Mesendoderm (in vitro differentiated cells): ENCODE results near the gene ADH4.
"Not testable (repeated sequence)": the region's sequence is repeated elsewhere in the genome, so short reads cannot be mapped to it uniquely, and the experiment has no call there.

ENCODE experiments used
- DNase-seq: peaks from one replicate; pipeline ENCODE4 v3.0.0; 2013
- H2AK5ac ChIP-seq: 2 replicates; pipeline ENCODE4 v1.6.1; 2013; ENCODE audit warnings: low read length, inconsistent platforms
- H2BK120ac ChIP-seq: 2 replicates; pipeline ENCODE4 v1.6.1; 2013; ENCODE audit warnings: low read depth, mild to moderate bottlenecking, low read length, moderate library complexity, mixed read lengths
- H2BK15ac ChIP-seq: replicated peaks from 2 replicates; pipeline ENCODE4 v1.6.1; 2013; ENCODE audit warnings: low read depth, mild to moderate bottlenecking, moderate library complexity
- H2BK5ac ChIP-seq: 2 replicates; pipeline ENCODE4 v1.6.1; 2013; ENCODE audit warnings: low read length, inconsistent platforms
- H3K18ac ChIP-seq: 2 replicates; pipeline ENCODE4 v1.6.1; 2013; ENCODE audit warnings: mild to moderate bottlenecking, low read length, mixed read lengths
- H3K23ac ChIP-seq: one replicate; pipeline ENCODE4 v1.6.1; 2013; ENCODE audit warnings: low read length
- H3K27ac ChIP-seq: 2 replicates; pipeline ENCODE4 v1.5.1; 2013; ENCODE audit warnings: low read depth, mild to moderate bottlenecking, inconsistent platforms, low read length, moderate library complexity
- H3K27me3 ChIP-seq: 2 replicates; pipeline ENCODE4 v1.6.1; 2013; ENCODE audit warnings: low read length, control low read depth, mild to moderate bottlenecking, inconsistent platforms; ENCODE audit not compliant: insufficient read depth, poor library complexity
- H3K36me3 ChIP-seq: 2 replicates; pipeline ENCODE4 v1.6.1; 2013; ENCODE audit warnings: low read length, inconsistent platforms; ENCODE audit not compliant: control insufficient read depth, insufficient read depth
- H3K4ac ChIP-seq: one replicate; pipeline ENCODE4 v1.6.1; 2013; ENCODE audit warnings: low read depth, mild to moderate bottlenecking, low read length, moderate library complexity
- H3K4me1 ChIP-seq: 2 replicates; pipeline ENCODE4 v1.6.1; 2013; ENCODE audit warnings: low read depth, low read length, inconsistent platforms; ENCODE audit not compliant: control insufficient read depth
- H3K4me2 ChIP-seq: 2 replicates; pipeline ENCODE4 v1.6.1; 2013; ENCODE audit warnings: low read length
- H3K4me3 ChIP-seq: 2 replicates; pipeline ENCODE4 v1.5.1; 2013; ENCODE audit warnings: mild to moderate bottlenecking, low read length
- H3K56ac ChIP-seq: one replicate; pipeline ENCODE4 v1.6.1; 2013; ENCODE audit warnings: low read length
- H3K79me1 ChIP-seq: 2 replicates; pipeline ENCODE4 v1.6.1; 2013; ENCODE audit warnings: low read length, inconsistent platforms
- H3K79me2 ChIP-seq: 2 replicates; pipeline ENCODE4 v1.6.1; 2013; ENCODE audit warnings: mild to moderate bottlenecking, low read length; ENCODE audit not compliant: control insufficient read depth, insufficient read depth
- H3K9ac ChIP-seq: 2 replicates; pipeline ENCODE4 v1.6.1; 2013; ENCODE audit warnings: low read length, inconsistent platforms
- H4K5ac ChIP-seq: one replicate; pipeline ENCODE4 v1.6.1; 2013; ENCODE audit warnings: low read length
- H4K8ac ChIP-seq: one replicate; pipeline ENCODE4 v1.6.1; 2013; ENCODE audit warnings: low read depth, mild to moderate bottlenecking, control low read depth, low read length, moderate library complexity
- WGBS: extraction: QIAGEN DNeasy Blood & Tissue Kit; methylation state at CpG from one replicate; pipeline ENCODE4 v1.1.7; 2013; ENCODE audit warnings: low lambda C conversion rate, missing lambda C conversion rate; ENCODE audit not compliant: insufficient coverage; ENCODE audit errors: extremely low coverage; 5-methylcytosine and 5-hydroxymethylcytosine counted together

Gene ADH4

DNA sequence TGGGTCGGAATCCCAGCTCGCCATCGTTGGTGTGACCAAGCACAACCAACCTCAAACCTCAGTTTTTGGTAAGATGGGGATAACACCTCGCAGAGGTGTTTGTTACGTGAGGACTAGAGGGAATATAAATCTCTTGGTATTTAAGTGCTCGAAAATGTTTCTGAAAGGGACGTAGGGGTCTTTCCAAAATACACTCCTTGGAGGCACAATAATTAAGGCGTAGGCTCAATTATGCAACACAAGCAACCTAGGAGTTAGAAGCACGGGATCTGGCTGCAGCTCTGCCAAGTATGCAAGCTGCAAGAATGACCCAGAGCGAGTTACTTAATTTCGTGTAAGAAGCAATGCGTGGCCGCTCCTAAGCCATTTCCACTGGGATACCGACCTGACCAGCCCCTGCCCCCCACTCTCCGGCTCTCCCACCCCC is 56.1 kb downstream of the ADH4 start:
- no peak overlapping the region for H3K23ac ChIP-seq
- H2AK5ac ChIP-seq, result no peak overlapping the region
- DNase-seq, result peak; percentile 76
- peak overlapping the region; percentile 8 for H3K4me2 ChIP-seq
- peak overlapping the region; percentile 84 for H3K4me3 ChIP-seq
- peak overlapping the region; percentile 26 for H3K4ac ChIP-seq
- peak overlapping the region; percentile 6 for H3K18ac ChIP-seq
- no peak overlapping the region for H4K5ac ChIP-seq
- peaks cover 36% of the 10 kb centered on the region for H3K79me2 ChIP-seq
- H2BK15ac ChIP-seq, result no peak overlapping the region
- peak overlapping the region; percentile 0 for H2BK120ac ChIP-seq
- peak overlapping the region; percentile 98 for H3K56ac ChIP-seq
- no peaks in the 10 kb centered on the region for H3K27me3 ChIP-seq
- H3K27ac ChIP-seq, result peak overlapping the region; percentile 29
- H3K79me1 ChIP-seq, result peaks cover 9% of the 10 kb centered on the region
- no peak overlapping the region for H4K8ac ChIP-seq
- H2BK5ac ChIP-seq, result no peak overlapping the region
- no CpG with 5 or more reads among the region's 15 CpGs for WGBS
- peaks cover 4% of the 10 kb centered on the region for H3K36me3 ChIP-seq
- H3K4me1 ChIP-seq, result peaks cover 4% of the 10 kb centered on the region
- peak overlapping the region; percentile 95 for H3K9ac ChIP-seq

GRCh38 chr4:99084595-99084994 is 59.5 kb downstream of the ADH4 start:
- Histone ChIP-seq H3K79me2 (peaks cover 36% of the 10 kb centered on the region), H2BK120ac (no peak overlapping the region), H3K4me2 (no peak overlapping the region), H3K4me3 (no peak overlapping the region), H3K27me3 (no peaks in the 10 kb centered on the region), H2AK5ac (no peak overlapping the region), H3K4me1 (peaks cover 3% of the 10 kb centered on the region), H3K9ac (no peak overlapping the region), H3K4ac (no peak overlapping the region), H3K23ac (no peak overlapping the region), H3K79me1 (peaks cover 10% of the 10 kb centered on the region), H4K5ac (no peak overlapping the region), H3K56ac (no peak overlapping the region), H3K27ac (no peak overlapping the region), H2BK5ac (no peak overlapping the region), H3K36me3 (peaks cover 6% of the 10 kb centered on the region), H3K18ac (no peak overlapping the region), H4K8ac (no peak overlapping the region), H2BK15ac (no peak overlapping the region)
- no CpG with 5 or more reads among the region's 2 CpGs for WGBS
- DNase-seq, result peak; percentile 62

DNA sequence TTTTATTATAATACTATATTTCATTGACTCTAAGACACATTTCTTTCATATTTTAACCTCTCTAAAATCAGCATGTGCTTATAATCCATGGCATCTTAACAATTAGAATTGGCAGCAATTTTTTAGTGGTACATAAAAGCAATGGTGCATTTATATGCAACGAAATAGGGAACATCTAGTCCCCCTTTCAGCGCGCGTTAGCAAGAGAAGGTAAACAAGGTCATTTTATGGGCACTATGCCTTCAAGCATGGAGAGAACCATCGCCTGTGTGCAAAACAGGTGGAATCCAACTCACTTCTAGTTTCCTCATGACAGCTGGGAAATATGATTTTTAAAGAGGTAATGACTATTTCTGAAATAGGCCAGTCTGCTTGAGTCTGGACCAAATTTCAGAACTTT is 61.9 kb downstream of the ADH4 start:
- no peak overlapping the region for H4K8ac ChIP-seq
- peaks cover 10% of the 10 kb centered on the region for H3K79me1 ChIP-seq
- H3K4me2 ChIP-seq, result no peak overlapping the region
- H3K36me3 ChIP-seq, result peaks cover 6% of the 10 kb centered on the region
- H4K5ac ChIP-seq, result no peak overlapping the region
- H3K9ac ChIP-seq, result no peak overlapping the region
- H2AK5ac ChIP-seq, result no peak overlapping the region
- peaks cover 20% of the 10 kb centered on the region for H3K79me2 ChIP-seq
- no peak overlapping the region for H3K56ac ChIP-seq
- H2BK5ac ChIP-seq, result no peak overlapping the region
- H3K27me3 ChIP-seq, result no peaks in the 10 kb centered on the region
- WGBS, result no CpG with 5 or more reads among the region's 5 CpGs
- no peak overlapping the region for H3K4ac ChIP-seq
- no peak overlapping the region for H3K27ac ChIP-seq
- no peak overlapping the region for H2BK15ac ChIP-seq
- H2BK120ac ChIP-seq, result no peak overlapping the region
- peaks cover 3% of the 10 kb centered on the region for H3K4me1 ChIP-seq
- no peak overlapping the region for H3K4me3 ChIP-seq
- H3K18ac ChIP-seq, result no peak overlapping the region
- no peak for DNase-seq
- H3K23ac ChIP-seq, result no peak overlapping the region

GRCh38 chr4:99080869-99081268 is 63.2 kb downstream of the ADH4 start:
- H2AK5ac ChIP-seq, H4K5ac ChIP-seq, H3K23ac ChIP-seq, H3K18ac ChIP-seq, H3K4me1 ChIP-seq, H3K4me3 ChIP-seq, DNase-seq, H3K4me2 ChIP-seq, H3K27ac ChIP-seq, H3K27me3 ChIP-seq, H4K8ac ChIP-seq, H2BK120ac ChIP-seq, H2BK5ac ChIP-seq, H3K56ac ChIP-seq, H3K9ac ChIP-seq, H2BK15ac ChIP-seq, H3K36me3 ChIP-seq, H3K4ac ChIP-seq: not testable (repeated sequence)
- Histone ChIP-seq H3K79me1 (peaks cover 10% of the 10 kb centered on the region), H3K79me2 (peaks cover 12% of the 10 kb centered on the region)
- WGBS, result no CpG with 5 or more reads among the region's 6 CpGs

GRCh38 chr4:99079625-99080295 is 64.3 kb downstream of the ADH4 start:
- Histone ChIP-seq H3K79me1 (peaks cover 8% of the 10 kb centered on the region), H2BK15ac (no peak overlapping the region), H3K18ac (no peak overlapping the region), H2AK5ac (no peak overlapping the region), H3K36me3 (peaks cover 6% of the 10 kb centered on the region), H3K4me2 (no peak overlapping the region), H2BK120ac (no peak overlapping the region), H3K79me2 (peaks cover 7% of the 10 kb centered on the region), H4K5ac (no peak overlapping the region), H3K27me3 (no peaks in the 10 kb centered on the region), H3K9ac (no peak overlapping the region), H4K8ac (no peak overlapping the region), H3K23ac (no peak overlapping the region), H3K4me3 (no peak overlapping the region), H3K56ac (no peak overlapping the region), H3K27ac (no peak overlapping the region), H2BK5ac (no peak overlapping the region), H3K4ac (no peak overlapping the region), H3K4me1 (no peaks in the 10 kb centered on the region)
- no peak for DNase-seq
- no CpG with 5 or more reads among the region's 5 CpGs for WGBS
